Measurements from ENCODE around the gene CCDC169. TPM values are rescaled to one million over a fixed set of nuclear protein-coding genes. Genes with fewer than 3 reads are reported as not detected.

CCDC169 gene
- polyA plus RNA-seq, 1 experiment = 0.28 TPM

- Histone ChIP-seq H3K4me3 (ENCODE audit: low read depth, low read length) (no peak within 1 kb of the TSS), H3K36me3 (ENCODE audit: control insufficient read depth, insufficient read depth, low read length) (no peaks in the 10 kb centered on the region), H3K27me3 (ENCODE audit: control insufficient read depth, insufficient read depth, low read length) (no peaks in the 10 kb centered on the region; the same call in 1 of the 2 replicates)
- TF ChIP-seq, protein P1, sequence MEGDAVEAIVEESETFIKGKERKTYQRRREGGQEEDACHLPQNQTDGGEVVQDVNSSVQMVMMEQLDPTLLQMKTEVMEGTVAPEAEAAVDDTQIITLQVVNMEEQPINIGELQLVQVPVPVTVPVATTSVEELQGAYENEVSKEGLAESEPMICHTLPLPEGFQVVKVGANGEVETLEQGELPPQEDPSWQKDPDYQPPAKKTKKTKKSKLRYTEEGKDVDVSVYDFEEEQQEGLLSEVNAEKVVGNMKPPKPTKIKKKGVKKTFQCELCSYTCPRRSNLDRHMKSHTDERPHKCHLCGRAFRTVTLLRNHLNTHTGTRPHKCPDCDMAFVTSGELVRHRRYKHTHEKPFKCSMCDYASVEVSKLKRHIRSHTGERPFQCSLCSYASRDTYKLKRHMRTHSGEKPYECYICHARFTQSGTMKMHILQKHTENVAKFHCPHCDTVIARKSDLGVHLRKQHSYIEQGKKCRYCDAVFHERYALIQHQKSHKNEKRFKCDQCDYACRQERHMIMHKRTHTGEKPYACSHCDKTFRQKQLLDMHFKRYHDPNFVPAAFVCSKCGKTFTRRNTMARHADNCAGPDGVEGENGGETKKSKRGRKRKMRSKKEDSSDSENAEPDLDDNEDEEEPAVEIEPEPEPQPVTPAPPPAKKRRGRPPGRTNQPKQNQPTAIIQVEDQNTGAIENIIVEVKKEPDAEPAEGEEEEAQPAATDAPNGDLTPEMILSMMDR (IDR thresholded peaks at IDR 0.05; ENCODE audit: insufficient read depth, low read depth, low read length) = no peak
- no peak for DNase-seq (ENCODE audit: low read depth)
- POLR2A ChIA-PET = no interaction called here
- CTCF ChIA-PET = interaction anchor here (0.8 to 2.1 kb wide), 3 partner anchors 9 to 235 kb away, joined by 4 to 5 read pairs (median 4); no protein-coding TSS in a partner anchor
These were observed 83.3 kb downstream of the CCDC169 start, which contains the start of gene SOHLH2 for GRCh38 chr13:36214163-36214921. Gene SOHLH2, minus strand, starts transcription at chr13:36214556. Its CDS starts 30 bp downstream, at chr13:36214526.

GRCh38 chr13:36212789-36213188 is 84.8 kb downstream of the CCDC169 start:
- H3K27me3 ChIP-seq (ENCODE audit: control insufficient read depth, insufficient read depth, low read length) = no peaks in the 10 kb centered on the region; the same call in 1 of the 2 replicates
- no peaks in the 10 kb centered on the region for H3K36me3 ChIP-seq (ENCODE audit: control insufficient read depth, insufficient read depth, low read length)
- ChIA-PET CTCF (interaction anchor here (2.1 kb wide), 1 partner anchor 234 kb away, joined by 5 read pairs; no protein-coding TSS in a partner anchor), POLR2A (no interaction called here)
- no peak for DNase-seq (ENCODE audit: low read depth)
- TF ChIP-seq, protein P1 (IDR thresholded peaks at IDR 0.05; ENCODE audit: insufficient read depth, low read depth, low read length) = no peak
- H3K4me3 ChIP-seq (ENCODE audit: low read depth, low read length) = no peak overlapping the region

DNA sequence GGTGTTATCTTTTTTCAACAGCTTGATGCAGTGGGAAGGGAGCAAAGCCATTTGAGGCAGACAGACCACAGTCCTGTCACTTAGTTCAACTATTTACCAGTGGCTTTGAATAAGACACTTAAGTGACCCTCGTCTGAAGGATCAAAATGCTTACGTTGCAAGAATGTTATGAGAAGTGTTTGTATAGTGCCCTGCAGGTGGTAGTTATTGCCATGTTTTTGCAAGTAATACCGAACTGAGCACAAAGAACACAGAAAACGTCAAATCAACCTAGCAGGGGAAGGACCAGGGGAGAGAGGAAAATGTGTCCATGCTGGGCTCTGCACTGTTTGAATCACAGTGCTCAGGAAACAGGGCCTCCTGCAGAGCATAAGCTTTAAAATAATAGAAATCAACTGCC is 86.0 kb downstream of the CCDC169 start:
- Histone ChIP-seq H3K36me3 (ENCODE audit: control insufficient read depth, insufficient read depth, low read length) (no peaks in the 10 kb centered on the region), H3K4me3 (ENCODE audit: low read depth, low read length) (no peak overlapping the region), H3K27me3 (ENCODE audit: control insufficient read depth, insufficient read depth, low read length) (no peaks in the 10 kb centered on the region; the same call in 1 of the 2 replicates)
- DNase-seq (ENCODE audit: low read depth) = no peak
- ChIA-PET POLR2A (no interaction called here), CTCF (no interaction called here)
- TF ChIP-seq, protein P1 (IDR thresholded peaks at IDR 0.05; ENCODE audit: insufficient read depth, low read depth, low read length) = no peak

DNA sequence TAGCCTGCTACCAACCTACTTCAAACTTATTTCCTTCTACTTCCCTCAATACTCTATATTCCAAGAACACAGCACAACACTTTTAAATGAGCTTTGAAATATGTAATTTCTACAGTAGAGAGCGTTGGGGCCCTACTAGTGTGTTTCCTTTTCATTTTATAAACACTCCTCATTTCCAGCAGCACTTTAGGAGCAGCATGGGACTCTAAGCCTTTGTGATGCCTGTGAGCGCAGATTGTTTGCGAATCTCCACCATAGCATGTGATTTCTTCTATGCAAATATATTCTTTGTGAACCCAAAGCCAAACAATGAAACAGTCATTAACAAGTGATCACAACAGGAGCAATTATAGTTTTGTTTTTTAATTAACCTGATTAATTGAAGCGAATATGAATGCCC is 86.9 kb downstream of the CCDC169 start:
- Histone ChIP-seq H3K4me3 (ENCODE audit: low read depth, low read length) (no peak overlapping the region), H3K36me3 (ENCODE audit: control insufficient read depth, insufficient read depth, low read length) (no peaks in the 10 kb centered on the region), H3K27me3 (ENCODE audit: control insufficient read depth, insufficient read depth, low read length) (no peaks in the 10 kb centered on the region; the same call in 1 of the 2 replicates)
- TF ChIP-seq, protein P1 (IDR thresholded peaks at IDR 0.05; ENCODE audit: insufficient read depth, low read depth, low read length) = no peak
- ChIA-PET POLR2A (no interaction called here), CTCF (no interaction called here)
- no peak for DNase-seq (ENCODE audit: low read depth)

DNA sequence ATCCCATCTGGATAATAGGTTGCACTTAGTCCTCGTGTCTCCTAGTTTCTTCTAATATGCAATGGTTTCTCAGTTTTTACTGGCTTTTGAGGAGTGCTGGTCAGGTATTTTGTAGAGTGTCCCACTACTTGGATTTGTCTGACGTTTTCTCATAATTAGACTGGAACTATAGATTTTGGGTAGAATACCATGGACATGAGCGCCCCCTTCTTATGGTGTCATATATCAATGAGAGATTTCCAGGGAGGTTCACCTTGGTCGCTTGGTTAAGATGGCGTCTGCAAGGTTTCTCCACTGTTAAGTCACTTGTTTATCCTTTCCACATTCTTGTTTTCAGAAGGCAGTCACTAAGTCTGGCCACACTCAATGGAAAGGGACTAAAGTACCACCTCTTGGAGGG is 89.9 kb downstream of the CCDC169 start:
- H3K27me3 ChIP-seq (ENCODE audit: control insufficient read depth, insufficient read depth, low read length) = no peaks in the 10 kb centered on the region; the same call in 1 of the 2 replicates
- DNase-seq (ENCODE audit: low read depth) = no peak

More for the DNA sequence above, 89.9 kb downstream of the CCDC169 start:
- Histone ChIP-seq H3K36me3 (ENCODE audit: control insufficient read depth, insufficient read depth, low read length) (no peaks in the 10 kb centered on the region), H3K4me3 (ENCODE audit: low read depth, low read length) (no peak overlapping the region)
- ChIA-PET POLR2A (no interaction called here), CTCF (interaction anchor here (1.0 kb wide), 1 partner anchor 236 kb away, joined by 3 read pairs; no protein-coding TSS in a partner anchor)
- TF ChIP-seq, protein P1 (IDR thresholded peaks at IDR 0.05; ENCODE audit: insufficient read depth, low read depth, low read length) = no peak
